ENCODE data around the gene FAM234A.
A peak's percentile ranks its signal among the peaks of the same experiment; 100 is the strongest.
"Not testable (repeated sequence)": the region's sequence is repeated elsewhere in the genome, so short reads cannot be mapped to it uniquely, and the experiment has no call there.

Gene FAM234A

GRCh38 chr16:234468-235305 lies at the start of gene FAM234A:
Gene FAM234A, plus strand, starts transcription at chr16:234821. Its CDS starts 19,593 bp downstream, at chr16:254414.
- peak; percentile 98 for DNase-seq

GRCh38 chr16:185213-185612 lies 49.4 kb upstream of the FAM234A start:
- no peak for DNase-seq

GRCh38 chr16:185691-186090 lies 48.9 kb upstream of the FAM234A start:
- DNase-seq = no peak

- no peak for DNase-seq
Measured at GRCh38 chr16:187330-187729, 47.3 kb upstream of the FAM234A start.

GRCh38 chr16:188674-189073 lies 45.9 kb upstream of the FAM234A start:
- DNase-seq = peak; percentile 43

GRCh38 chr16:189604-190186 lies 44.9 kb upstream of the FAM234A start:
- no peak for DNase-seq

GRCh38 chr16:191831-192230 lies 42.8 kb upstream of the FAM234A start:
- DNase-seq = no peak

- DNase-seq = no peak
Measured at GRCh38 chr16:192686-193085, 41.9 kb upstream of the FAM234A start.

GRCh38 chr16:193441-193840 lies 41.2 kb upstream of the FAM234A start:
- DNase-seq = no peak

- no peak for DNase-seq
Measured at GRCh38 chr16:194516-194915, 40.1 kb upstream of the FAM234A start.

GRCh38 chr16:200388-200787 lies 34.2 kb upstream of the FAM234A start:
- no peak for DNase-seq

GRCh38 chr16:203246-203645 lies 31.4 kb upstream of the FAM234A start:
- DNase-seq = no peak

GRCh38 chr16:204046-204445 lies 30.6 kb upstream of the FAM234A start:
- not testable (repeated sequence) for DNase-seq

GRCh38 chr16:209359-209758 lies 25.3 kb upstream of the FAM234A start:
- not testable (repeated sequence) for DNase-seq

- not testable (repeated sequence) for DNase-seq
Measured at GRCh38 chr16:211631-212180, 22.9 kb upstream of the FAM234A start.

GRCh38 chr16:212999-213398 lies 21.6 kb upstream of the FAM234A start:
- no peak for DNase-seq

- DNase-seq = no peak
Measured at GRCh38 chr16:220021-220420, 14.6 kb upstream of the FAM234A start.

GRCh38 chr16:228151-228851 lies 6.3 kb upstream of the FAM234A start:
- peak; percentile 64 for DNase-seq

- DNase-seq = peak; percentile 97
Measured at GRCh38 chr16:228852-229730, 5.5 kb upstream of the FAM234A start, which contains the start of gene LUC7L. Gene LUC7L, minus strand, starts transcription at chr16:229449. Its CDS starts 110 bp downstream, at chr16:229339.

GRCh38 chr16:229731-230281 lies 4.8 kb upstream of the FAM234A start:
- peak; percentile 46 for DNase-seq

- DNase-seq = not testable (repeated sequence)
Measured at GRCh38 chr16:230351-230750, 4.3 kb upstream of the FAM234A start.

- no peak for DNase-seq
Measured at GRCh38 chr16:230949-231348, 3.7 kb upstream of the FAM234A start.

Measured in NCI-H69 (cell line).